OCI-LY1 (cell line): ENCODE results near the gene SP3.

Source experiments
- CTCF ChIP-seq: fragments of 200-600 bp; sonication (generic), shearing (Covaris generic); IDR thresholded peaks from 2 replicates; pipeline ENCODE4 v1.5.1; 2017; ENCODE audit warnings: mild to moderate bottlenecking, antibody characterized with exemption, low read length, moderate library complexity, mixed read lengths
- EZH2 ChIP-seq: fragments of 200-600 bp; sonication (generic), shearing (Covaris generic); IDR thresholded peaks from 2 replicates; pipeline ENCODE4 v1.8.0; 2017; ENCODE audit warnings: borderline replicate concordance, mixed run types, mild to moderate bottlenecking, antibody characterized with exemption, low read length, moderate library complexity, mixed read lengths

- TF ChIP-seq CTCF (no peak), EZH2 (no peak)
Measured at GRCh38 chr2:173982182-173982714, 17.1 kb upstream of the SP3 start.
